BE2C (cell line): ENCODE results near the gene PPP2R5E.

Experiments used
- DNase-seq: peaks from one replicate; pipeline ENCODE4 v3.0.0-alpha.2; 2020
- H3K27me3 ChIP-seq: fragments of 250-450 bp; sonication (Bioruptor Pico); 2 replicates; pipeline ENCODE4 v1.5.1; 2020; ENCODE audit warnings: mild to moderate bottlenecking
- H3K36me3 ChIP-seq: fragments of 250-450 bp; sonication (Bioruptor Pico); 2 replicates; pipeline ENCODE4 v1.5.1; 2020; ENCODE audit warnings: mild to moderate bottlenecking
- H3K4me1 ChIP-seq: fragments of 250-450 bp; sonication (Bioruptor Pico); 2 replicates; pipeline ENCODE4 v1.5.1; 2020
- H3K4me3 ChIP-seq: 2 replicates; pipeline ENCODE4 v1.5.1; 2011; ENCODE audit warnings: low read depth, low read length
- H3K9me3 ChIP-seq: fragments of 250-450 bp; sonication (Bioruptor Pico); 2 replicates; pipeline ENCODE4 v1.5.1; 2020
- TF ChIP-seq, protein P1 (sequence below): IDR thresholded peaks from 2 replicates; pipeline ENCODE4 v1.5.1; 2012; ENCODE audit warnings: mild to moderate bottlenecking, low read depth, low read length

PPP2R5E gene

DNA sequence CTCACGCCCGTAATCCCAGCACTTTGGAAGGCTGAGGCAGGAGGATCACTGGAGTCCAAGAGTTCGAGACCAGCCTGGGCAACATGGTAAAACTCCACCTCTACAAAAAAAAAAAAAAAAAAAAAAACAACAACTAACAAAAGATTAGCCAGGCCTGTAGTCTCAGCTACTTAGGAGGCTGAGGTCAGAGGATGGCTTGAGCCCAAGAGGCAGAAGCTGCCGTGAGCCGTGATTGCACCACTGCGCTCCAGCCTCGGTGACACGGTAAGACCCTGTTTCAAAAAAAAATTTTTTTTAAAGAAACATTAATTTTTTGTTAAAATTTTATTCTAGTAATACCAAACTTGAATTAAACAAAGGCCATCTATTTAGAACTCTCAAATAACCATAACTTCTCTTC is 77.8 kb downstream of the PPP2R5E start:
- no peaks in the 10 kb centered on the region for H3K9me3 ChIP-seq
- H3K36me3 ChIP-seq, result no peaks in the 10 kb centered on the region
- H3K27me3 ChIP-seq, result no peaks in the 10 kb centered on the region
- peaks cover 7% of the 10 kb centered on the region; the same call in 1 of the 2 replicates for H3K4me1 ChIP-seq
- H3K4me3 ChIP-seq, result no peak overlapping the region
- no peak for DNase-seq
- TF ChIP-seq, protein P1, sequence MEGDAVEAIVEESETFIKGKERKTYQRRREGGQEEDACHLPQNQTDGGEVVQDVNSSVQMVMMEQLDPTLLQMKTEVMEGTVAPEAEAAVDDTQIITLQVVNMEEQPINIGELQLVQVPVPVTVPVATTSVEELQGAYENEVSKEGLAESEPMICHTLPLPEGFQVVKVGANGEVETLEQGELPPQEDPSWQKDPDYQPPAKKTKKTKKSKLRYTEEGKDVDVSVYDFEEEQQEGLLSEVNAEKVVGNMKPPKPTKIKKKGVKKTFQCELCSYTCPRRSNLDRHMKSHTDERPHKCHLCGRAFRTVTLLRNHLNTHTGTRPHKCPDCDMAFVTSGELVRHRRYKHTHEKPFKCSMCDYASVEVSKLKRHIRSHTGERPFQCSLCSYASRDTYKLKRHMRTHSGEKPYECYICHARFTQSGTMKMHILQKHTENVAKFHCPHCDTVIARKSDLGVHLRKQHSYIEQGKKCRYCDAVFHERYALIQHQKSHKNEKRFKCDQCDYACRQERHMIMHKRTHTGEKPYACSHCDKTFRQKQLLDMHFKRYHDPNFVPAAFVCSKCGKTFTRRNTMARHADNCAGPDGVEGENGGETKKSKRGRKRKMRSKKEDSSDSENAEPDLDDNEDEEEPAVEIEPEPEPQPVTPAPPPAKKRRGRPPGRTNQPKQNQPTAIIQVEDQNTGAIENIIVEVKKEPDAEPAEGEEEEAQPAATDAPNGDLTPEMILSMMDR, result no peak

DNA sequence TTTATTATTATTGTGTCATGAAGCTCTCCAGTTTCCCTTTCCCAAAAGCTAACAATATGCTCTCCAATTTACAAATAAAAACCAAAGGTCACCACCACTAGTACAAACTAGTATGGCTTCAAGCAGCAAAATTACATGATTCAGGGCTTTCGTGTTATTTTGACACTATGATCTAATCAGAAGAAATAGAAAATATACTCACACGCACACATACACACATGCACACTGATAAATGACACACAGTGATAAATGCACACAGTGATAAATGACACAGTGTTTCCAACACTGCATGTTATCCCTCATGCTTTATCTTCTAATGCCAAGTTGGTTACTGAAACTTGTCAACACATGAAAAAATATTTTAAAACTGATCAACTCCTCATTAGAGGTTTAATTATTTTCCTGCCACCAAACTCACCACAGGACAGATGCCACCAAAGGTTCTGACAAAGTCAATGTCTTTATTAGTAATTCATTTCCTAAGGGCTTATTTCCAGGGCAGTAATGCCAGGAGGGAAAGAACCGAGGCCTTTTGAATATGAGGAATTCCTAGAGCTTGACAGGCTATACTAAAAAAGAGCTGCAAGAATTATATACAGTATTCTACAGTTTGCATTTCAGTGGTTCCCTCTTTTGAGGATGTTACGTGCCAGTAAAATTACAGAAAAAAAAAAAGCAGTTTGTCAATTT is 82.4 kb downstream of the PPP2R5E start:
- Histone ChIP-seq H3K4me1 (no peaks in the 10 kb centered on the region; the same call in 1 of the 2 replicates), H3K27me3 (no peaks in the 10 kb centered on the region), H3K4me3 (no peak overlapping the region), H3K9me3 (no peaks in the 10 kb centered on the region), H3K36me3 (no peaks in the 10 kb centered on the region)
- no peak for DNase-seq
- TF ChIP-seq, protein P1, result no peak

DNA sequence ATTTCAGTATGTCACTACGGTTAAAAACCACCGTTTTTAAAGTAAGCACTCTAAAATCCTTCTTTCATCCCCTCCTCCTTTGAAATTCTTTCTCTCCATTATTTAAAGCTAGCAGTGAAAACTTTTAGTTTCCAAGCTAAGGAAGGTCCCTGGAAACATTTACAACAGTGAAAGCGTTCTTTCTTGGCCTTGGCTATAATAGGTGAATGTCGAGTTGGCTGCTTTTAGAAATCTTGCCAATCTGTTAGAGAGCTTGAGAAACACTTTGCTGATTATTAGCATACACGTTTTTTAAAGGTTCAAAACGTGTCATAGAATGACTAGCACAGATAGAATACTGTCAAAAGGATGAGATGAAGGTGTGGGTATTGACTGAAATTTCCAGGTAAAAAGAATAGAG is 83.4 kb downstream of the PPP2R5E start:
- Histone ChIP-seq H3K4me3 (no peak overlapping the region), H3K4me1 (peaks cover 8% of the 10 kb centered on the region), H3K27me3 (no peaks in the 10 kb centered on the region), H3K9me3 (no peaks in the 10 kb centered on the region), H3K36me3 (no peaks in the 10 kb centered on the region)
- no peak for DNase-seq
- TF ChIP-seq, protein P1, result no peak

DNA sequence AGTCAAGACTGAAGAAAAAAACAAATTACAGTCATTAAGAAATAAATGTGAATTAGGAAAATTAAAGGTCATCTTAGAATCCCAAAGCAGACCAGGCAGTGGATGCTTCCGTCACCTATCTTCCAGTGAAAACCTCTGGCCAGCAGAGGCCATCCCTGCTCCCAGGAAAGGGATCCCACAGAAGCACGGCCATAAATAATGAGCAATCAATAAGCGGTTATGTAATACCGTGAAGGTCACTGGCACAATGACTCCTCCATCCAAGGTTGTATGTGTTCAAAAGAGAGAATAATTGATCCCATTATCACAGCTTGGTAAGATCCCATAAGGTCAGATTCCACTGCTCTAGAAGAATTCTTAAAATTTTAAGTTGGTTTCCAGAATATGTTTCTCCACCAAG is 85.7 kb downstream of the PPP2R5E start:
- DNase-seq, result no peak
- Histone ChIP-seq H3K4me3 (no peak overlapping the region), H3K4me1 (peaks cover 23% of the 10 kb centered on the region), H3K36me3 (peaks cover 2% of the 10 kb centered on the region; the same call in 1 of the 2 replicates), H3K27me3 (no peaks in the 10 kb centered on the region), H3K9me3 (no peaks in the 10 kb centered on the region)
- TF ChIP-seq, protein P1, result no peak

DNA sequence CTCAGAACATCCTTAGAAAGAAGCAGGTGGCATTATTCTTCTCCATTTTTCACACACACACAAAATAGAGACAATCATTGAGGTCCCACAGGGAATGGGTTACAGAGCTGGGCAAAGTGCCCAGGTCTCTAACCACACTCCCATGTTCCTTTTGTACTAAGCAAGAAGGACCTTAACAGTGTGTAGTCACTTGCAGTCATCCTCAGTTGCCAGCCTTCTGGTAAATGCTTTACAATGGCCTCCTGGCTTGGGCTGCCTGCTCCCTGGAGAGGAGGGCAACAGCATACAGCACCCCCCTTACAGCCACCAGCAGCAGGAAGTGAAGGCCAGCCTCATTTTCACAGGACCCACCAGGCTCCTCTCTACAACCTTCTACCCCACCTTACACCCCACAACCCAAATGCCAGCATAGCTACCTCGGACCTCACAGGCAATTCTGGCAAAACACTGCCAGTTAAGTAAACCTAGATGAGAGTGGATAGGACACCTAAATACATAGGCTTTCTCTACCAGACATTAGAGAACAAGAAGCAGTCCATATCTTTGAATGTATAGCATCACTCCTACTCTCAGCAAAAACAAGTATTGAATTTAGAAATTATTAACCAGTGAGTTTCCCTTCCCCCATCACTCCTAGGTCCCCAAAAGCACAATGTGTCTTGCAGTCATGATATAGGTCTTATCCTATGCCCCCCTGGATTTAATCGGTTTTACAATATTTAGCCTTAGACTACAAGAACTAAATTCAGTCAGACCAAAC is 88.1 kb downstream of the PPP2R5E start:
- H3K36me3 ChIP-seq, result peaks cover 13% of the 10 kb centered on the region
- TF ChIP-seq, protein P1, result no peak
- H3K27me3 ChIP-seq, result no peaks in the 10 kb centered on the region
- H3K9me3 ChIP-seq, result no peaks in the 10 kb centered on the region
- peak; percentile 57 for DNase-seq
- no peak overlapping the region for H3K4me3 ChIP-seq
- H3K4me1 ChIP-seq, result peaks cover 23% of the 10 kb centered on the region

DNA sequence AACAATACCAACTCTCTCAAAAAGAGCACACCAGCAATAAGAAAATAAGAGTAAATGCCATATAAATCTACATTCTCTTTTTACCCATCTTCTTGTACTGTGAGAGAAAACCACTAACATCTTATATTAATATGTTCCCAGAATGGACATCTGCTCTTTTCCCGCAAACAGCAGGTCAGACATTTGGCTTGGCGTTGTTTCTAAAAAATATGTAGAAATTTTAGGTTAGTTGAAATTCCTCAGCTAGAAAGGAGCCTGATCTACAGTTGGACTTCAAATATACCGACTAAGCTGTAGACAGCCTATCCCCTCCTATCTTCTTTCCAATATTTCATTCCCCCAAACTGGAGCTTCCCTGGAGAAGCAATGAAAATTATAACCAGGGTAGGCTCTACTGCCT is 88.7 kb downstream of the PPP2R5E start:
- TF ChIP-seq, protein P1, result no peak
- Histone ChIP-seq H3K9me3 (no peaks in the 10 kb centered on the region), H3K27me3 (no peaks in the 10 kb centered on the region), H3K4me3 (no peak overlapping the region), H3K4me1 (peaks cover 23% of the 10 kb centered on the region), H3K36me3 (peaks cover 15% of the 10 kb centered on the region)
- no peak for DNase-seq
